Measurements from ENCODE around the gene TENT5C.
A peak's percentile ranks its signal among the peaks of the same experiment; 100 is the strongest.

DNA sequence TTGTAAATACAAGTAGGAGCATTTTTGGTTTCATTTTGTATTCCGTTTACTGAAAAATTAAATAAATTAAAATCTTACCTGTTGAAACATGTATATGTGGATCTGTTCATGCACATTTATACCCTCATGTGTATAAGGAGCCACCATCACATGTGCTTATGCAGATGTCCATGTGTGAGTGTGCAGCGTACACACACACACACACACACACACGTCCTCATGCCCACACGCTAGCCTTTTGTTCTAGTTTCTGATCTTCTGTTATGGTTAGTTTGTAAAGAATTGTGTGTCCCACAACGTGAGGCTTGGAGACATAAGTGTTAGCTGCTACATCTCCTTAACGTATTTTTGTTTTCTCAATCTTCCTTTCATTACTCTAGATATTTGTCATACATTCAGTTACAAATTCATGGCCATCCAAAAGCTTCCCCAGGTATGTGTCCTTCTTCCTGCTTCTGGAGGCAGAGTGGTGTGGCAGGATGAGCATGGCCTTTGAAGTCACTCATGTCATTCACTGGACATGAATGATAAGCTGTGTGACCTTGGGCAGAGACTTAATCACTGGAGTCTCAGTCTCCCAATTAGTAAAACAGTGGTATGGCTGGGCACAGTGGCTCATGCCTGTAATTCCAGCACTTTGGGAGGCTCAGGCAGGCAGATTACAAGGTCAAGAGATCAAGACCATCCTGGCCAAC, 54.6 kb downstream of the TENT5C start:
- no peak for TF ChIP-seq ZNF644 (tag; IDR thresholded peaks at IDR 0.05; ENCODE audit: low read depth)
- TF ChIP-seq KDM4B (IDR thresholded peaks at IDR 0.05; ENCODE audit: borderline replicate concordance in 2 of 2, low read depth in 1 of 2), result no peak
- TF ChIP-seq DPF2 (IDR thresholded peaks at IDR 0.05), result no peak
- TF ChIP-seq PCBP1 (IDR thresholded peaks at IDR 0.05; ENCODE audit: low read depth, low read length, poor library complexity, severe bottlenecking), result no peak
- no peak for TF ChIP-seq HLTF (IDR thresholded peaks at IDR 0.05)
- no peak for TF ChIP-seq ZNF140 (CRISPR knock-in tag; IDR thresholded peaks at IDR 0.05)
- no peak for TF ChIP-seq SP2 (IDR thresholded peaks at IDR 0.05; ENCODE audit: extremely low read depth, low read depth, low read length, poor library complexity, severe bottlenecking)
- TF ChIP-seq MXI1 (IDR thresholded peaks at IDR 0.05; ENCODE audit: low read depth, low read length), result no peak
- peak; percentile 34; the same call in 1 of the 2 replicates for TF ChIP-seq ADNP (tag; IDR thresholded peaks at IDR 0.05)
- TF ChIP-seq ZC3H4 (CRISPR knock-in tag; IDR thresholded peaks at IDR 0.05; ENCODE audit: borderline replicate concordance), result no peak
- TF ChIP-seq, protein P1, sequence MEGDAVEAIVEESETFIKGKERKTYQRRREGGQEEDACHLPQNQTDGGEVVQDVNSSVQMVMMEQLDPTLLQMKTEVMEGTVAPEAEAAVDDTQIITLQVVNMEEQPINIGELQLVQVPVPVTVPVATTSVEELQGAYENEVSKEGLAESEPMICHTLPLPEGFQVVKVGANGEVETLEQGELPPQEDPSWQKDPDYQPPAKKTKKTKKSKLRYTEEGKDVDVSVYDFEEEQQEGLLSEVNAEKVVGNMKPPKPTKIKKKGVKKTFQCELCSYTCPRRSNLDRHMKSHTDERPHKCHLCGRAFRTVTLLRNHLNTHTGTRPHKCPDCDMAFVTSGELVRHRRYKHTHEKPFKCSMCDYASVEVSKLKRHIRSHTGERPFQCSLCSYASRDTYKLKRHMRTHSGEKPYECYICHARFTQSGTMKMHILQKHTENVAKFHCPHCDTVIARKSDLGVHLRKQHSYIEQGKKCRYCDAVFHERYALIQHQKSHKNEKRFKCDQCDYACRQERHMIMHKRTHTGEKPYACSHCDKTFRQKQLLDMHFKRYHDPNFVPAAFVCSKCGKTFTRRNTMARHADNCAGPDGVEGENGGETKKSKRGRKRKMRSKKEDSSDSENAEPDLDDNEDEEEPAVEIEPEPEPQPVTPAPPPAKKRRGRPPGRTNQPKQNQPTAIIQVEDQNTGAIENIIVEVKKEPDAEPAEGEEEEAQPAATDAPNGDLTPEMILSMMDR (IDR thresholded peaks at IDR 0.05 in 2 of 3, conservative IDR thresholded peaks at IDR 0.05 in 1 of 3; ENCODE audit: insufficient read depth in 2 of 3, low read depth in 1 of 3, low read length in 3 of 3), result no peak
- no peak for TF ChIP-seq GABPA (tag; conservative IDR thresholded peaks at IDR 0.05; ENCODE audit: low read depth)
- TF ChIP-seq HMGN3 (IDR thresholded peaks at IDR 0.05; ENCODE audit: borderline replicate concordance, extremely low read depth, insufficient read length, low read depth, low read length), result no peak
- TF ChIP-seq PHF8 (IDR thresholded peaks at IDR 0.05; ENCODE audit: borderline replicate concordance, low read length), result no peak

All from K562 (cell line).